Astrocyte of the spinal cord (primary cell): ENCODE results near the gene ACIN1.

Source experiments
- DNase-seq: peaks from one replicate; pipeline ENCODE4 v3.0.0; 2011; ENCODE audit warnings: low read depth, low spot score
- H3K4me3 ChIP-seq: 2 replicates; pipeline ENCODE4 v1.5.1; 2011; ENCODE audit warnings: low read depth, mild to moderate bottlenecking, low read length, moderate library complexity
- in situ Hi-C: cut with HindIII; loops from 2 replicates; pipeline ENCODE4 v1.10.0; 2017; ENCODE audit warnings: low sequenced_read_pairs
- TF ChIP-seq, protein P1 (sequence below): IDR thresholded peaks from 2 replicates; pipeline ENCODE4 v1.5.1; 2012; ENCODE audit warnings: low read depth, mild to moderate bottlenecking, low read length, inconsistent platforms

The ACIN1 gene

DNA sequence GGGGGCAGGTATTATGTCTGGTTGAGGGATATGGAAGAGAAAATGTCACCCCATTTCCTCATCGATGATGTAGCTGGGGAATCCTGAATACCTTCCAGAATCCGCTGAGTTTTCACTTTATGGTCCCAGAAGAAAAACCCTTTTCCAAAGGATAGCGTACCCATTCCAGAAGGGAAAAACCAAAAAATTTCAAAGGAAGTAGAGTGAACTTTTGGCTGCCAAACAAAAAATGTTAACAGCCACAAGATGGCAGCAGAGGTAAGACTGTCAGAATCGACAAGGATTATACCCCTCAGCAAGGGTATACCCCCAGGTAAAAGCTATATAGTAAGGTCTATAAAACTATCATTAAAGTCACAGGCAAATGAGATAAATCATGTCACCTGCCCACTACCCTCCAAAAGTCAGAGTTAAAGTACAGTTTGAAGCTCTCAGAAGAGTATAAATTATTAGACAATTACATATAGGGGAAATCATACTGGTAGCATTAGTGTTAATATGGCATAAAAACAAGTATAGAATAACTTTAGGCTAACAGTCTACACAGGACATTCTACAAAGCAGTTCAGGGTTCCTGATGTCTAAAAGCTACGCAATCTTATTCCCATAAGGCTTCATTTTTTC lies 18.0 kb downstream of the ACIN1 start:
- TF ChIP-seq, protein P1, sequence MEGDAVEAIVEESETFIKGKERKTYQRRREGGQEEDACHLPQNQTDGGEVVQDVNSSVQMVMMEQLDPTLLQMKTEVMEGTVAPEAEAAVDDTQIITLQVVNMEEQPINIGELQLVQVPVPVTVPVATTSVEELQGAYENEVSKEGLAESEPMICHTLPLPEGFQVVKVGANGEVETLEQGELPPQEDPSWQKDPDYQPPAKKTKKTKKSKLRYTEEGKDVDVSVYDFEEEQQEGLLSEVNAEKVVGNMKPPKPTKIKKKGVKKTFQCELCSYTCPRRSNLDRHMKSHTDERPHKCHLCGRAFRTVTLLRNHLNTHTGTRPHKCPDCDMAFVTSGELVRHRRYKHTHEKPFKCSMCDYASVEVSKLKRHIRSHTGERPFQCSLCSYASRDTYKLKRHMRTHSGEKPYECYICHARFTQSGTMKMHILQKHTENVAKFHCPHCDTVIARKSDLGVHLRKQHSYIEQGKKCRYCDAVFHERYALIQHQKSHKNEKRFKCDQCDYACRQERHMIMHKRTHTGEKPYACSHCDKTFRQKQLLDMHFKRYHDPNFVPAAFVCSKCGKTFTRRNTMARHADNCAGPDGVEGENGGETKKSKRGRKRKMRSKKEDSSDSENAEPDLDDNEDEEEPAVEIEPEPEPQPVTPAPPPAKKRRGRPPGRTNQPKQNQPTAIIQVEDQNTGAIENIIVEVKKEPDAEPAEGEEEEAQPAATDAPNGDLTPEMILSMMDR, result peak; percentile 67
- in situ Hi-C loops, result no loop called here
- peak; percentile 41 for DNase-seq

DNA sequence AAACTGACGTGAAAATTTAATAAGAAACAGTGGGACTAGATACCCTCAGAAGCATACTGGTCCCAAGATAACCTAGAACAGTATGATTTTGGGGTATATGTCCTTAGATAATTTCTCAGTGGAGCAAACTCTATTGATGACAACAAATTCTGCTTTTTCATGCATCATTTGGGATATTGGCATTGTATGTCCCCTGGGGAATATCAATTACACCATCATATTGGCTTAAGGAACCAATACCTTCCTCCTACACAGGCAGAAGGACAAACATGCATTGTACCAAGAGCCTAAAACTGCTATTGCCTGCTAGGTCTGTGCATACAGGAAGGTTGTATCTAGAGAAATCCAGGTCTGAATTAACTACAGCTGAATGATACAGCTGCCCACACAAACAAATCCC lies 20.0 kb downstream of the ACIN1 start:
- in situ Hi-C loops, result no loop called here
- no peak for DNase-seq
- TF ChIP-seq, protein P1, result no peak
- H3K4me3 ChIP-seq, result no peak overlapping the region

More for the DNA sequence above, 18.0 kb downstream of the ACIN1 start:
- no peak overlapping the region for H3K4me3 ChIP-seq

DNA sequence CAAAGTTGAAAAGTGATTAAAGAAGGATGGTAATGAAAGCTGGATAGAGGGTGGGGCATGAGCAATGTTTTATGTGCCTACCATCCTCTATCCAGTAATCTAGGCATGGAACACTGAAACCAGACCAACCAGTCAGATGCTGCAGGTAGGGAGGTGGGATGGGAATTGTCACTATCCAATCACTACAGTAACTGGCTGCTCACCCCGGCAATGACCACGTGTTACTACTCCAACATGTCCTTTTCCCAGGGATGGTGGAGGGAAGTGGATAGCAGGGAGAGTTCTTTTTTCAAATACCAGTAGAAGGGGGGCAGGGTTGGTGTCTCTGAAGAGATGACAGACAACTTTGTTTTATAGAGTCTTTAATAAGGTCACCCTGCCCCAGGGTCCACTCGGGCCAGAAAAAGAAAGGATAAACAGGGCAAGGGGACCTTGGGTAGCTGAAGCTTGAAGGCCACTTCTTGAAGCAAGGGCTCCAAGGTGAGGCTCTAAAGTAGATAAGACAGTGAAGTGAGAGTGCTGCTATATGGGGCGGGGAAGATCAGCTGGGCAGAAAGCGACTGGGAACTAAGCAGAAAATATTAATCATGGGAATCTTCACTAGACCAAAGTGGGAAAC lies 22.9 kb downstream of the ACIN1 start:
- in situ Hi-C loops, result no loop called here
- H3K4me3 ChIP-seq, result no peak overlapping the region
- no peak for DNase-seq
- TF ChIP-seq, protein P1, result no peak

DNA sequence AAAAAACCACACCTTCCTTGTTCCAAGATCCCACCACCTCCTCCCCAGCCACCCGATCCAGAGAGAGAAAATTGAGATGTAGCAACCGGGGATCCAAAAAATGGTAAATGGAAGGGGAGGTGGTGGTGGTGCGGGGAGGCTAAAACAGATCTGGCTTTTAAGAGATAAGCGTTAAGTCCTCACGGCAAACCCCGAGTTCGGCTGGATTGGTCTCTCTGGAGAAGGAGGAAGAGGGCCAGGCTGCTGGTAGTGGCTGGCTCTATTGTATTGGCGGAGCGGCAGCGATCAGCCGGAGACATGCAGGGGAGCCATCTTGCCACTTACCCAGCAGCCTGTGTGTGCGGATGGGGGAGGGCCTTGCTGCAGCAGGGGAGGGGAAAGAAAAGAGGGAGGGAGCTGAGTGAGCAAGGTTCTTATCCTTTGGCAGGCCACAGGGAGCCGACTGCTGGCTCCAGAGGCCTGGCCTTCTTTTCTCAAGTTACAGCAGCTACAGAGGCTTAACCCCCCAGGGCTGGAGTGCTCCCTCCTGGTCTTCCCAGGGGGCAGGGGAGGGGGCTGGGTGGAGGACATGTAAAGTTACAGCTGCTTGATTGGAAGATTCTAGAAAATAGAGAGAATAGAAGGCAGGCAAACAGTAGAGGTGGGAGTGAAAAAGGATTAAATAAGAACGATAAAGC lies 23.6 kb downstream of the ACIN1 start:
- DNase-seq, result peak; percentile 95
- peak overlapping the region; percentile 95 for H3K4me3 ChIP-seq
- TF ChIP-seq, protein P1, result no peak
- in situ Hi-C loops, result no loop called here

DNA sequence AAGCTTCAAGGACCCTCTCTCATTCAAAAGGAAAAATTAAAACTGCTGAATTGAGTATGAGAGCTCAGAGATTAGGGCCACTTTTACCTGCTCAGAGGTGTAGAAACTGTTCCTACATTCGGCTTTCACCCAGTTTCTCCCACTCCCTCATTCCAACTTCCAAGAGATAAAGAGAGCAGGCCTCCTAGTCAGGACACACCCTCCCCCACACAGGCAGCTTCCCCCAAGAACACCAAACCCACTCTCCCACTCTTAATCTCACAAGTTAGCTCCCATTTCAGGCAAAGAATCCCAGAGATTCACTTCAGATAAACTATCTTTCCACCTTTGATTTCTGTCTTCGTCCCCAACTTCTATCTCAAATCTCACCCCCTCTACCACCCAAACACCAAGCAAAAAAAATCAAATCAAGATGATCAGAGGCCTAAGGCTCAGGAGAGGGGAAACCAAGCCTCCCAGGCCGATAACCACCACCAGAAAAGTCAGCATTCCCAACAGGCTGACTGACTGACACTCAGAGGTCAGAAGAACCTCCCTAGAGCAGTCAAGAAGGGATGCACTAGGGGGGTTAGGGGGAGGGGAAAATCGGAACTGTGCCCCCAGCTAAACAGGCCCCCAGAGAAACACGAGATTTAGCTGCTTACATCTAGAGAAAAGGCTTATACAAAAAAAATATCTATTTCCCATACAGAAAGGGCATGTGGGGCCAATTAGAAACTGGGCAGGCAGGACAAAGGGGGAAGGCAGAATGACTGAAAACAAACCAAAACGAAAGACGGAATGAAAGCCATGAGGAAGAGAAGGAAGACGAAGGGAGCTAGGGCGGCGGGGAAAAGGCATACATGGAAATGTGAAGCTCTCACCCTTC lies 24.4 kb downstream of the ACIN1 start:
- in situ Hi-C loops, result no loop called here
- DNase-seq, result no peak
- peak overlapping the region; percentile 95 for H3K4me3 ChIP-seq
- TF ChIP-seq, protein P1, result no peak

DNA sequence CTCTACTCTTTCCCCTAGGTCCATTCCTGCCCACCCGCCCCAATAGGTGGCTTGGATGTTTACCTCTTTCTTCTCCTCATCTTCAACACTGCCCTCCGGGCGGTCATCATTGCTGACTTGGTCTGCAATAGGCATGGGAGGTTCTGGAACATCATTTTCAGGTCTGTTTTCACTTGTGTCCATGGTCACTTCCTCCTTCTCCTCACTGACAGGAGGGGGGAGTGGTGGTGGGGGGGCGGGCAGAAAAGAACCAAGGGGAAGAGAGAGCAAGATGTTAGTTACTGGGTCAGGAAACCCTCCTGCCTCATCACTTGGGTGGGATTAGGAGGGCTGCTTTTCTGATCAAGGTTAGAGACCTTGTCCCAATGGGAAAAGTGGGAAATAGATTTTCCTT lies 25.5 kb downstream of the ACIN1 start:
- TF ChIP-seq, protein P1, result no peak

More for the DNA sequence above, 25.5 kb downstream of the ACIN1 start:
- no peak for DNase-seq
- no peak overlapping the region for H3K4me3 ChIP-seq
- in situ Hi-C loops, result no loop called here
